Measurements from ENCODE around the gene TBC1D22A. TPM values are rescaled to one million over a fixed set of nuclear protein-coding genes. Genes with fewer than 3 reads are reported as not detected.

Gene TBC1D22A
- total and polyA plus RNA-seq, 2 donors (not counting 3 experiments of a cell fraction or from before 2014, with no cell fraction given), result 26.1 to 32.4 TPM

DNA sequence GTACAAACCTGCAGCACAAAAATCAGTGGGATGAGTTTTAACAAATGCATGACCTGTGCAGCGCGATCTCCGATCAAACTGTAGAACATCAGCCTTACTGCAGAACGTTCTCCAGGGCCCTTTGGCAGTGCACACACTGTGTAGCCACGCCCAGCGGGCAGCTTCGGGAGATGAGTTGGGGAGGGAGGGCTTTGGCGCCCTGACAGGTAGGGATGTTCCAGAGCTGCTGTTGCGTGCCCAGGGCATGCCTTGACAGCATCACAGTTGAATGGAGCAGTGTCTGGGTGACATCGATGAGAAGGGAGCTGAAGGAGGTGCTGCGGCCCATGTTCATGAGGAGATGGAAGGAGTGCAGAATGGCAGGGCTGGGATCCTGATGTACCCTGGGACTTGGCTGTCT lies 80.2 kb downstream of the TBC1D22A start:
- ChIA-PET CTCF (interaction anchor here (0.9 to 4.4 kb wide), 3 partner anchors 9 to 44 kb away, joined by 3 to 34 read pairs (median 3); no protein-coding TSS in a partner anchor), POLR2A (no interaction called here)
- no peak overlapping the region for H3K9ac ChIP-seq (replicated peaks; ENCODE audit: extremely low read depth, insufficient read depth, low read length)
- no peaks in the 10 kb centered on the region for H3K27me3 ChIP-seq (ENCODE audit: control insufficient read depth in 2 of 2, insufficient read depth in 2 of 2, low read length in 2 of 2)
- H3K27ac ChIP-seq (ENCODE audit: insufficient read depth, low read depth, low read length), result no peak overlapping the region
- intact Hi-C loops (cut with micrococcal nuclease), result no loop called here
- peaks cover 4% of the 10 kb centered on the region for H3K79me2 ChIP-seq (ENCODE audit: control insufficient read depth, insufficient read depth, low read length)
- peaks cover 16% of the 10 kb centered on the region for H3K4me1 ChIP-seq (ENCODE audit: control insufficient read depth, extremely low read depth, insufficient read depth, low read length)
- no peak overlapping the region for H3K4me3 ChIP-seq (replicated peaks in 1 of 3; ENCODE audit: insufficient read depth in 1 of 3, low read depth in 1 of 3, low read length in 3 of 3)
- no TSS peak for BruUV-seq (replicated peaks)
- no peak for FAIRE-seq
- H3K9me3 ChIP-seq (replicated peaks; ENCODE audit: control insufficient read depth, insufficient read depth, low read length), result no peaks in the 10 kb centered on the region
- dilution Hi-C loops (cut with MboI; ENCODE audit: extremely low pct_ligation_motif_present, low sequenced_read_pairs), result no loop called here
- no peaks in the 10 kb centered on the region for H3K9me1 ChIP-seq (replicated peaks; ENCODE audit: control insufficient read depth, extremely low read depth, insufficient read depth, low read length)
- H3K36me3 ChIP-seq (ENCODE audit: control insufficient read depth in 2 of 2, extremely low read depth in 1 of 2, insufficient read depth in 2 of 2, low read length in 2 of 2), result peaks cover 0 to 3% of the 10 kb centered on the region in 2 experiments
- H3K4me2 ChIP-seq (ENCODE audit: insufficient read depth, low read length), result no peak overlapping the region
- no peaks in the 10 kb centered on the region for H4K20me1 ChIP-seq (replicated peaks; ENCODE audit: control insufficient read depth, extremely low read depth, insufficient read depth, low read length)
- no peak for DNase-seq (ENCODE audit: low read depth, low spot score)
- no peak overlapping the region for H2AFZ ChIP-seq (ENCODE audit: low read depth, low read length)
- TF ChIP-seq POLR2AphosphoS5 (IDR thresholded peaks at IDR 0.05; ENCODE audit: insufficient read depth, low read depth, low read length), result no peak
- TF ChIP-seq, protein P1, sequence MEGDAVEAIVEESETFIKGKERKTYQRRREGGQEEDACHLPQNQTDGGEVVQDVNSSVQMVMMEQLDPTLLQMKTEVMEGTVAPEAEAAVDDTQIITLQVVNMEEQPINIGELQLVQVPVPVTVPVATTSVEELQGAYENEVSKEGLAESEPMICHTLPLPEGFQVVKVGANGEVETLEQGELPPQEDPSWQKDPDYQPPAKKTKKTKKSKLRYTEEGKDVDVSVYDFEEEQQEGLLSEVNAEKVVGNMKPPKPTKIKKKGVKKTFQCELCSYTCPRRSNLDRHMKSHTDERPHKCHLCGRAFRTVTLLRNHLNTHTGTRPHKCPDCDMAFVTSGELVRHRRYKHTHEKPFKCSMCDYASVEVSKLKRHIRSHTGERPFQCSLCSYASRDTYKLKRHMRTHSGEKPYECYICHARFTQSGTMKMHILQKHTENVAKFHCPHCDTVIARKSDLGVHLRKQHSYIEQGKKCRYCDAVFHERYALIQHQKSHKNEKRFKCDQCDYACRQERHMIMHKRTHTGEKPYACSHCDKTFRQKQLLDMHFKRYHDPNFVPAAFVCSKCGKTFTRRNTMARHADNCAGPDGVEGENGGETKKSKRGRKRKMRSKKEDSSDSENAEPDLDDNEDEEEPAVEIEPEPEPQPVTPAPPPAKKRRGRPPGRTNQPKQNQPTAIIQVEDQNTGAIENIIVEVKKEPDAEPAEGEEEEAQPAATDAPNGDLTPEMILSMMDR (IDR thresholded peaks at IDR 0.05; ENCODE audit: extremely low read depth in 1 of 2, insufficient read depth in 1 of 2, low read depth in 1 of 2, low read length in 2 of 2), result no peak
- TF ChIP-seq FOS (IDR thresholded peaks at IDR 0.05; ENCODE audit: borderline replicate concordance, insufficient read depth, low read length), result no peak

DNA sequence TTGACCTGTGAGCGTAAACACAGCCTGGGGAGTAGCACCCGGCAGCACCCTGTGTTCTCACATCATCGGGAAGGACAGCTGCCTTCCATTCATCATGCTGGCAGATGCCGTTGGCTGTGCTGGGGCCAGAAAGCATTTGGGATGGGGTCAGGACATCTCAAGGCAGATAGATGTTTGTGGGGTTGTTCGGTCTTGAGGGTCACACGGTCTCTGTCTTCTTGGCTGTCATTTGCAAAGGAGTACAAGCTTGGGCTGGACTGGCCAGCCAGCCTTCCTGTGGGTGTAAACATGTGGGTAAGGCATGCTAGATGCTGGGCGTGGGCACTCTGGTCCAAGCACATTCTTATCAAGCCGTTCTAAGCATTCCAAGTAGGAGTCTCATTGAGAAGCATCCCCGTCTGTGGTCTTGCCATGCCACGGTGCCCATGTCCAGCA lies 81.4 kb downstream of the TBC1D22A start:
- H3K4me3 ChIP-seq (replicated peaks in 1 of 3; ENCODE audit: insufficient read depth in 1 of 3, low read depth in 1 of 3, low read length in 3 of 3), result no peak overlapping the region
- H3K9me1 ChIP-seq (replicated peaks; ENCODE audit: control insufficient read depth, extremely low read depth, insufficient read depth, low read length), result no peaks in the 10 kb centered on the region
- H3K9ac ChIP-seq (replicated peaks; ENCODE audit: extremely low read depth, insufficient read depth, low read length), result no peak overlapping the region
- ChIA-PET CTCF (interaction anchor here (3.5 to 4.4 kb wide), 2 partner anchors 10 to 1648 kb away, joined by 34 to 82 read pairs; no protein-coding TSS in a partner anchor), POLR2A (no interaction called here)
- no peak overlapping the region for H3K4me2 ChIP-seq (ENCODE audit: insufficient read depth, low read length)
- TF ChIP-seq MYC (IDR thresholded peaks at IDR 0.05; ENCODE audit: low read depth, low read length), result no peak
- no peak for TF ChIP-seq JUN (IDR thresholded peaks at IDR 0.05; ENCODE audit: borderline replicate concordance, insufficient read depth, insufficient read length, low read depth)
- no peak for TF ChIP-seq EZH2 (IDR thresholded peaks at IDR 0.05; ENCODE audit: borderline replicate concordance, low read depth, low read length, severe bottlenecking)
- no peak for TF ChIP-seq GATA2 (IDR thresholded peaks at IDR 0.05; ENCODE audit: insufficient read depth, insufficient read length, low read depth, low read length)
- TF ChIP-seq, protein P2, sequence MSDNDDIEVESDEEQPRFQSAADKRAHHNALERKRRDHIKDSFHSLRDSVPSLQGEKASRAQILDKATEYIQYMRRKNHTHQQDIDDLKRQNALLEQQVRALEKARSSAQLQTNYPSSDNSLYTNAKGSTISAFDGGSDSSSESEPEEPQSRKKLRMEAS (IDR thresholded peaks at IDR 0.05; ENCODE audit: insufficient read depth, insufficient read length), result no peak
- no peak for TF ChIP-seq POLR2A (IDR thresholded peaks at IDR 0.05; ENCODE audit: low read depth, low read length)
- TF ChIP-seq, protein P1 (IDR thresholded peaks at IDR 0.05; ENCODE audit: extremely low read depth in 1 of 2, insufficient read depth in 1 of 2, low read depth in 1 of 2, low read length in 2 of 2), result no peak
- TF ChIP-seq FOS (IDR thresholded peaks at IDR 0.05; ENCODE audit: borderline replicate concordance, insufficient read depth, low read length), result no peak
- no peak for TF ChIP-seq POLR2AphosphoS5 (IDR thresholded peaks at IDR 0.05; ENCODE audit: insufficient read depth, low read depth, low read length)
- DNase-seq (ENCODE audit: low read depth, low spot score) (no peak), FAIRE-seq (no peak)
- BruUV-seq (replicated peaks), result no TSS peak
- H3K36me3 ChIP-seq (ENCODE audit: control insufficient read depth in 2 of 2, extremely low read depth in 1 of 2, insufficient read depth in 2 of 2, low read length in 2 of 2), result peaks cover 0 to 3% of the 10 kb centered on the region in 2 experiments
- no peak overlapping the region for H3K27ac ChIP-seq (ENCODE audit: insufficient read depth, low read depth, low read length)
- dilution Hi-C loops (cut with MboI; ENCODE audit: extremely low pct_ligation_motif_present, low sequenced_read_pairs), result no loop called here
- intact Hi-C loops (cut with micrococcal nuclease), result loop anchor here (2.0 kb wide), 1 partner anchor 1647 kb away; no protein-coding TSS in a partner anchor
- no peak overlapping the region for H2AFZ ChIP-seq (ENCODE audit: low read depth, low read length)
- H3K27me3 ChIP-seq (ENCODE audit: control insufficient read depth in 2 of 2, insufficient read depth in 2 of 2, low read length in 2 of 2), result no peaks in the 10 kb centered on the region
- peaks cover 4% of the 10 kb centered on the region for H3K79me2 ChIP-seq (ENCODE audit: control insufficient read depth, insufficient read depth, low read length)
- no peaks in the 10 kb centered on the region for H4K20me1 ChIP-seq (replicated peaks; ENCODE audit: control insufficient read depth, extremely low read depth, insufficient read depth, low read length)
- H3K4me1 ChIP-seq (ENCODE audit: control insufficient read depth, extremely low read depth, insufficient read depth, low read length), result peaks cover 16% of the 10 kb centered on the region
- H3K9me3 ChIP-seq (replicated peaks; ENCODE audit: control insufficient read depth, insufficient read depth, low read length), result no peaks in the 10 kb centered on the region
